EH (cell line): Measurements from ENCODE around the gene IKZF4.
"Not testable (repeated sequence)": the region's sequence is repeated elsewhere in the genome, so short reads cannot be mapped to it uniquely, and the experiment has no call there.

Source experiments
- DNase-seq: peaks from one replicate; pipeline ENCODE4 v3.0.0-alpha.2; 2015; ENCODE audit warnings: low read depth

The IKZF4 gene

DNA sequence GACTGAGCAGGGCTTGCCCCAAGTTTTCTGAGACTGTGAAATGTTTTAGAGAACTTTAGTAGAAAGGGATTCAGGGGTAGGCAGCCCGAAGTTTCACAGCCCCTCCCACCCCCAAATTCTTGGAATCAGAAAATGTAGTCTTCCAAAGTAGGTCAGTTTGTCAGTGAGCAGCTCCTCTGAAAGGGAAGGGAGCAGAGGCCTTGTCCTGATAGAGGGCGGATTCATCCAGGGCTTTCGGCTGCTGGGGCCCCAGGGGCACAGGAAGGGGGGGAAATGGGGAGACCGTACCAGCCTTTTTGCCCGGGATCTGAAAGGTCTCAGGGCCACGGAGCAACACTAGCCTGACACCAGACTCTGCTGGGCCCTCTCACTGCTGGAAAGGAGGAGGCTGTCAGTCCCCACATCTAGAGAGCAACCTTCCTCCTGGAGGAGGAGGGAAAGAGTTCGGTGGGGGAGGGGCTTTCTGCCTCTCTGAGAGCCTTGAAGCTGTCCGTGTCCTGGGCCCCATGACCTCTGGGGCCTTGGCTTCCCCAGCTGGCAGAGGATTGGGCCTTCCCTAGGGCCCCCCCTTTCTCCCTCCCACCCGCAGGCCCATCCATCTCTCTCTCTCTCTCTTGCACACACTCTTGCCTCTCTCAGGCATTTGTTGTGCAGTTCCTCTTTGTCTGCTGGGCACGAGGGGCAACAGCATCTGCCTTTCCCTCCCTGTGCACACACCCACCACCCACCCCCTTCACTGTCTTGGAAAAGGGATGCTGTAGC lies at the start of gene IKZF4:
IKZF4 (plus strand) TSS at position 621 of the 762 bp plus-strand sequence. CDS start 451 bp downstream, outside the sequence.
- peak; percentile 25 for DNase-seq

DNA sequence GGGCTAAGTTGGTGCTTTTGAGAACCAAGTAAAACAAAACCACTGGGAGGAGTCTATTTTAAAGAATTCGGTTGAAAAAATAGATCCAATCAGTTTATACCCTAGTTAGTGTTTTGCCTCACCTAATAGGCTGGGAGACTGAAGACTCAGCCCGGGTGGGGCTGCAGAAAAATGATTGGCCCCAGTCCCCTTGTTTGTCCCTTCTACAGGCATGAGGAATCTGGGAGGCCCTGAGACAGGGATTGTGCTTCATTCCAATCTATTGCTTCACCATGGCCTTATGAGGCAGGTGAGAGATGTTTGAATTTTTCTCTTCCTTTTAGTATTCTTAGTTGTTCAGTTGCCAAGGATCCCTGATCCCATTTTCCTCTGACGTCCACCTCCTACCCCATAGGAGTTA lies 48.8 kb upstream of the IKZF4 start:
- peak; percentile 75 for DNase-seq

GRCh38 chr12:55972456-55972855 lies 48.4 kb upstream of the IKZF4 start:
- DNase-seq: no peak

DNA sequence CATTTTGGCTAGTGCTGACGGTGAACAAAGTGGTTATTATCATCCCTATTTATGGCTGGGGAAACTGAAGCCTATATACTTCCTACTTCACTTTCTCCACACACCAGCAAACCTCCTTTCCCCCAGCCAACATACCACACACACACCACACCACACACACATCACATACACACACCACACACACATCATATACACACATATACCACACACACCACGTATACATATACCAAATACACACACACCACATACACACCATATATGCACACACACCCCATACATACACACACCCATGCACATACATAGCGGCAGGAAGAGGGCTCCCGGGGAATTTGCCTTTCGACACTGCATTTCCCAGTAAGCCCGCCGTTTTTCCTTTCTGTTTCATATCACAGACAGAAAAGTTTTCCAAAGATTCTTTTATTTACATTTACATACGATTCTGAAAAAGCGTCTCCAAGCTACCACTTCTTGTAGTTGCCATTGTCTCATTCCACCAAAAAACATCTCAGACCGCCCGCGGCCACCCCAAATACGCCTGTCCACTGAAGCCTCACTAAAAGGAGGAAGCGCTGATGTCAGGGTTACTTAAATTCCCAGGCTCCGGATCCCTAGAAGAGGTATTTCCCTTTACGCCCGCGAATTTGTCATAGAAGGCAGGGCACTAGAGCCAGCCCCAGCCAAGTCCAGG lies 47.8 kb upstream of the IKZF4 start:
- no peak for DNase-seq

DNA sequence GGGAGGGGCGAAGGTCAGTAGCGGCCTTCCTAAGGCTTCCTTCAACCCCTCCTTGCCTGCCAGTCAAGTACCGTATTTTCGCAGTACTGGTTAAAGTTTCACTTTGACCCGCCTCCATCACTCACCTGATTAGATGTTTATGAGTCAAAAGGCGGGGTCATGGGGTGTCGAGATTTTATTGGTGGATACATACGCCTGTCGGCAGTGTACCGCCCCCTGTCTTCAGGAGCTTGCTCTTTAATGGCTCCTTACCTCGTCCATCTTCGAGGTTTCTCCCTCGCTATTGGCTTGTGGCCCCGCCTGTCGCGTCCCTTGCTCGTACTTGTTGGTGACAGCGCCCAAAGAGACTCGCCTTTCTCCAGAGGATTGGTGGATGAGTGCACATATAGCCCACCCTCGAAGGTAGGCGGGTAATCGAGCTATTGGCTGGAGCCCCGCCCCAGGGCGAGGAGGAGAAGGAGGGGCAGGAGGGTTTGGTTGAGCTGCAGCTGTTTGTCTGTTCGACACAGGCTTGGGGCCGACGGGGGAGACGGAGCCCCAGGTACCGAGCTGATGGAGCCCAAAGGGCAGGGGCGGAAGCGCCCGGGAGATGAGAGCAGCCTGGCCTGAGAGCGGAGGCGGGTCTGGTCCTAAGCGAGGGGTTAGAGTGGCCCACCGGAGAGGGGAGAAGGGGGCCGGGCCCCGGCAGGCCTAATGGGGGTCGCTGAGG lies 47.1 kb upstream of the IKZF4 start, which contains the start of gene RAB5B:
RAB5B (plus strand) TSS at position 480 of the 709 bp plus-strand sequence. CDS start 12,883 bp downstream, outside the sequence.
- peak; percentile 100 for DNase-seq

DNA sequence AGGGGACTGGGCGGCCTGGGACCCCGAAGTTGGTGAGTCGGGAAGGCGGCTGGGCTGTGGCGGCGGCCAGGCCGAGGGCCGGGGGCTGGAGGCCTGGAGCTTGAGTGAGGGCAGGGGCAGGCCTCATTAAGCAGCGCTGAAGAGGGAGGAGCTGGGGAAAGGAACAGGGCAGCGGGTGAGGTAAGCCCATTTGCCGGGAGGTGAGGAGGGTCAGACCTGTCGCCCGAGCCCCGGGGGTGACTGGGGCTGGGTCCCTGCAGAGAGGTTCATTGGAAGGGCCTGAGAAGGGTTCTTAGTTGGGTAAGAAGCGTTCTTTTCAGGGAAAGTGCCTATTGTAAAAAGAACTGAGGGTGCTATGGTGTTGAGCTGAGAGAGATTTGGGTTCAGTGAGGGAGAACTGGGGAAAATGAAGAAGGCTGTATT lies 46.5 kb upstream of the IKZF4 start:
- DNase-seq: peak; percentile 60

- no peak for DNase-seq
Observed at GRCh38 chr12:55978393-55978792, 42.5 kb upstream of the IKZF4 start.

DNA sequence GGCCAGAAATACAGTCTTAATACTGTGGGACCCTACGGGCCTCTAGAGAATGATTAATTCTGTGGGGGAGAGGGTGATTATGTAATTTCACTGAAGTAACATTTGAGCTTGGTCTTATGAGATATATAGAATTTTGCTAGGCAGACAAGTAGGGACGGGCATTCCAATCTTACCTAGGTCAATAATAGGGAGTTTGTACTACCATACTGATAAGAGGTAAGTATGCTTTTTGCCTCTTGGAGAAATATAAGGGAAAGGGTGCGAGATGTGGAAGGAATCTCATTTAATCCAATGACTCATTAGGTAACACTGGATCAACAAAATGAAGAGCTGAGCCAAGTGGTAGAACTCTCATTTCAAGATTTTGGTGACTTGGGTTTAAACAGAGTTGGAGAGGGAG lies 41.8 kb upstream of the IKZF4 start:
- DNase-seq: no peak

DNA sequence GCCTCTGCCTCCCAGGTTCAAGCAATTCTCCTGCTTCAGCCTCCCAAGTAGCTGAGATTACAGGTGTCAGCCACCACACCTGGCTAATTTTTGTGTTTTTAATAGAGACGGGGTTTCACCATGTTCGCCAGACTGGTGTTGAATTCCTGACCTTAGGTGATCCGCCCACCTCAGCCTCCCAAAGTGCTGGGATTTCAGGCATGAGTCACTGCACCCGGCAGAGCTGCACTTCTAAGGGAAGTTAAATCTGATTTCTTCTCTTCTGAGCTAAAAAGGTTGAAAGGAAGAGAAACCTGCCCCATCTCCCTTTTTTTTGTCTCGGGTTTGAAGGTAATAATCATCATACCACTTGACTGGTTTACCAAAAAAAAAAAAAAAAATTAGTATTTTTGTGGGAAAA lies 39.0 kb upstream of the IKZF4 start:
- DNase-seq: not testable (repeated sequence)

- DNase-seq: no peak
Observed at GRCh38 chr12:55982319-55982936, 38.4 kb upstream of the IKZF4 start.

DNA sequence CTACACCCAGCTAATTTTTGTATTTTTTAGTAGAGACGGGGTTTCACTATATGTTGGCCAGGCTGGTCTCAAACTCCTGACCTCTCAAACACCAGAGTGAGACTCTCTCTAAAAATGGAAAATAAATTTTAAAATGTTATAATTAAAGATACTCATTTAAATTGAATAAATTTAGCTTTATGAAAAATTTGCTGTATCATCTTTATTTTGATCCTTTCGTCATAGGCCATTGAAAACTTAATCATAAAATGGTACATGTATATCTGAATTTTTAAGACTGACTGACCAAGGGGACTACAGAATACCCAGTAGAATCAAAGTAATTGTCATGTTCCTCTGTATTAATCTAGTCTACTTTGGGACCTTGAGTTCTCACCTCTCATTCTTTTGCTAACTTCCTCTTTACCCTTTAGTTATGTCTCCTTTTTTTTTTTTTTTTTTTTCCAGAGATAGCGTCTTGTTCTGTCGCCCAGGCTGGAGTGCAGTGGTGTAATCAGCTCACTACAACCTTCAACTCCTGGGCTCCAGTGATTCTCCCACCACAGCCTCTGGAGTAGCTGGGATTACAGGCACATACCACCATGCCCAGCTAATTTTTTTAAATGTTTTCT lies 37.5 kb upstream of the IKZF4 start:
- no peak for DNase-seq

- no peak for DNase-seq
Observed at GRCh38 chr12:55984861-55985260, 36.0 kb upstream of the IKZF4 start.

GRCh38 chr12:55985341-55985740 lies 35.5 kb upstream of the IKZF4 start:
- DNase-seq: no peak

GRCh38 chr12:55985976-55986375 lies 34.9 kb upstream of the IKZF4 start:
- not testable (repeated sequence) for DNase-seq

- no peak for DNase-seq
Observed at GRCh38 chr12:55991110-55991509, 29.7 kb upstream of the IKZF4 start.

DNA sequence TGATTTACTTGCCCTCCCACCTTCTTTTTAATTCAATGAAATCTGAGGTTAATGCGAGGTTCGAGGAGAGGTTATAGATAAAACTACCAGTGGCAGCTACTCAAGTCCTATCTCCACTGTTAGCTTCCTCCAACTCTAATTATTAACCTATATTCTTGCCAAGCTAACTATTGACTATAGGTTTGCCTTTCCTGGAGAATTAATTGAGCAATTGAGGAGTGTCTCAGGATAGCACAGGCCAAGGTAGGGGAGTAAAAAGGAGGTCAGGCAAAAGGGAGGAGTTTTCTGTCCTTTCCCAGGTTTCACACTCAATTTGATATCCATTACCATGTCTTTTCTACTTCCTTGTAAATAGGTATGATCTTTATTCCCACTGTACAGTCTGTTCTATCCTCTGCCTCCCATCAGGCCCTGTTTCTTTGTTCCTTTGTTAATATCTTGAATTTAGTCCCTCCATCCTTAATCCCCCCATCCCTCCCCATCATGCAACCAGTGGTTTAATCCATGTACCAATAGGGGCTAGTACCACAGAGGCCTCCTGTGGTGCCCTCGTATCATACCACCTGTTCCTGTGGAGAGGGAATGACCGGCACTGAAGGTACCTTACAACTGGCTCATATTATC lies 27.5 kb upstream of the IKZF4 start:
- no peak for DNase-seq

DNA sequence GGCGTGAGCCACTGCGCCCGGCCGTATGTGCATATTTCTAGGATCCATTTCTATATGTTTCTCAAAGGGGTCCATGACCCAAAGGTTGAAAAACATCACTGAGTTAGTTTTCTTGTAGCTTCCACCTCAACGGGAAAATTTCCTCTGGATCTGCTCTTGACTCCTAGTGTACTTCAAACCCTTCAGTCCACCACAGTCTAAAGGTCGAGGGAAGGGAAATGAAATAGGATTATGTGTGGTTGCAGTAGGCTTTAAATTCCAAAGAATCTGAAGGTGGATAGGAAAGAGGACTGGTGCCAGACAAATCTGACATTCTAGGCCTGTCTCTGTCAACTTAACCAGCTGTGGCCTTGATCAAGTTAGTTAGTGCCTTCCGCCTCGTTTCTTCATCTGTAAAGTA lies 25.5 kb upstream of the IKZF4 start:
- DNase-seq: no peak

DNA sequence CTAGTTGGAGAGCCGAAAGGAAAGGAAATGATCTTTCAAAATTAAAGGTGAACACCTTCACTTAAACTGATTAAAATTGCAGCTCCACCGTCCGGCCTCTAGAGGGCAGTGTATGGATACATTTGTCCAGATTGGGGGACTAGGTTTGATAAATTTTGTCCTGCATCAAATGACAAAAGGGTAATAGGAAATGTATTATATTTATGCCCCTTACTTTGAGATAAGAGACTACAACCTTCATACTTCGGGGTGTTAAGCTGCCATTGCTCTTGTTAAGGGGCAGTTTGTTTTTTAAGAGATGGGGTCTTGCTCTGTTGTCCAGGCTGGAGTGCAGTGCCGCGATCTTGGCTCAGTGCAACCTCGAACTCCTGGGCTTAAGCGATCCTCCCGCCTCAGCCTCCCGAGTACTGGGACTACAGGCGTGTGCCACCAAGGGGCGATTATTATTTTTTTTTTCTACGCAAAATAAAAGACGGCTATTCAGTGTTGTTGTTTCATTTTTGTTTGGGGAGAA lies 24.6 kb upstream of the IKZF4 start:
- peak; percentile 70 for DNase-seq

GRCh38 chr12:55996715-55997534 lies 23.9 kb upstream of the IKZF4 start, which contains the start of gene SUOX:
TSS of gene SUOX (plus strand) at chr12:55997276. CDS start at chr12:56002222, 4,946 bp downstream.
- DNase-seq: peak; percentile 98

- no peak for DNase-seq
Observed at GRCh38 chr12:55997535-55997859, 23.3 kb upstream of the IKZF4 start.
